K562 (cell line): ENCODE measurements around the gene MARCHF5. TPM values are rescaled to one million over a fixed set of nuclear protein-coding genes. Genes with fewer than 3 reads are reported as not detected.

Experiments used
- AFF1 ChIP-seq, 2 experiments: fragments of 450-650 bp; IDR thresholded peaks; 2 replicates each; pipeline ENCODE4 v1.6.1; 2018; ENCODE audit warnings: mild to moderate bottlenecking in 2 of 2, low read depth in 1 of 2; ENCODE audit not compliant: partially characterized antibody in 2 of 2
- ATF7 ChIP-seq: fragments of 450-650 bp; IDR thresholded peaks from 2 replicates; pipeline ENCODE4 v1.7.1; 2014; ENCODE audit warnings: mild to moderate bottlenecking, moderate library complexity
- CREB1 ChIP-seq, 2 experiments: sonication (generic) in 1 of 2; formaldehyde crosslinking in 1 of 2; IDR thresholded peaks; 2 replicates each; pipeline versions ENCODE4 v1.6.1 to v1.8.0; 2012 to 2022; ENCODE audit warnings: inconsistent platforms in 1 of 2, mild to moderate bottlenecking in 1 of 2, missing genetic modification reagents in 1 of 2, moderate library complexity in 1 of 2
- CTCFL ChIP-seq: IDR thresholded peaks from 2 replicates; pipeline ENCODE4 v1.6.1; 2011; ENCODE audit warnings: borderline replicate concordance, low read depth, mild to moderate bottlenecking, moderate library complexity, low read length; ENCODE audit not compliant: insufficient read depth, poor library complexity, severe bottlenecking
- FIP1L1 ChIP-seq: fragments of 200-400 bp; formaldehyde crosslinking; IDR thresholded peaks from 2 replicates; pipeline ENCODE4 v1.6.1; 2018; ENCODE audit warnings: mild to moderate bottlenecking, low read depth, low read length; ENCODE audit not compliant: poor library complexity, severe bottlenecking
- FOXK2 ChIP-seq, 2 experiments: fragments of 450-650 bp; IDR thresholded peaks in 1 of 2; conservative IDR thresholded peaks in 1 of 2; 2 replicates each; pipeline ENCODE4 v1.6.1; 2016; ENCODE audit warnings: low read depth in 2 of 2, mild to moderate bottlenecking in 1 of 2
- HMG20B ChIP-seq: fragments of 250-450 bp; sonication (Bioruptor Pico); IDR thresholded peaks from 2 replicates; pipeline ENCODE4 v1.5.0; 2021; ENCODE audit warnings: mild to moderate bottlenecking
- IRF9 ChIP-seq: fragments of 450-650 bp; IDR thresholded peaks from 2 replicates; pipeline ENCODE4 v1.6.1; 2016; ENCODE audit warnings: missing biosample characterization, missing genetic modification characterization
- MCM2 ChIP-seq: fragments of 450-650 bp; IDR thresholded peaks from 2 replicates; pipeline ENCODE4 v1.6.1; 2017; ENCODE audit warnings: low read depth, mild to moderate bottlenecking
- NFE2L1 ChIP-seq: fragments of 450-650 bp; IDR thresholded peaks from 2 replicates; pipeline ENCODE4 v1.6.1; 2016; ENCODE audit warnings: missing genetic modification characterization, low read depth, mild to moderate bottlenecking, missing compliant biosample characterization, moderate library complexity, borderline replicate concordance
- NONO ChIP-seq, 2 experiments: fragments of 200-400 bp in 1 of 2; fragments of 450-650 bp in 1 of 2; formaldehyde crosslinking in 1 of 2; IDR thresholded peaks; 2 replicates each; pipeline ENCODE4 v1.6.1; 2017; ENCODE audit warnings: low read depth in 2 of 2, mild to moderate bottlenecking in 2 of 2, moderate library complexity in 2 of 2, low read length in 1 of 2
- NRF1 ChIP-seq, 2 experiments: fragments of 450-650 bp; IDR thresholded peaks in 1 of 2; conservative IDR thresholded peaks in 1 of 2; 2 replicates each; pipeline ENCODE4 v1.6.1; 2014; ENCODE audit warnings: mild to moderate bottlenecking in 2 of 2
- SMARCA4 ChIP-seq: fragments of 450-650 bp; IDR thresholded peaks from 2 replicates; pipeline ENCODE4 v1.6.1; 2016
- TCF7L2 ChIP-seq: fragments of 150-350 bp; IDR thresholded peaks from 2 replicates; pipeline ENCODE4 v1.6.1; 2016; ENCODE audit warnings: low read depth, mild to moderate bottlenecking, low read length, moderate library complexity
- THRB ChIP-seq: fragments of 450-650 bp; formaldehyde crosslinking; conservative IDR thresholded peaks from 2 replicates; pipeline ENCODE4 v1.4.0; 2022; ENCODE audit warnings: mild to moderate bottlenecking, missing genetic modification characterization
- XRCC3 ChIP-seq: fragments of 450-650 bp; IDR thresholded peaks from 2 replicates; pipeline ENCODE4 v1.6.1; 2017; ENCODE audit warnings: mild to moderate bottlenecking, moderate library complexity
- ZNF316 ChIP-seq: fragments of 450-650 bp; IDR thresholded peaks from 2 replicates; pipeline ENCODE4 v1.6.1; 2016
- ZNF584 ChIP-seq: fragments of 200-800 bp; sonication (Bioruptor generic); IDR thresholded peaks from 2 replicates; pipeline ENCODE4 v1.6.1; 2016; ENCODE audit warnings: low read depth, mild to moderate bottlenecking, missing genetic modification characterization, missing compliant biosample characterization
- ZNF785 ChIP-seq: fragments of 250-450 bp; sonication (Bioruptor Pico); IDR thresholded peaks from 2 replicates; pipeline ENCODE4 v1.4.0; 2020; ENCODE audit warnings: mild to moderate bottlenecking
- polyA plus RNA-seq, 8 experiments: library from polyadenylated mRNA; depleted of rRNA in 4 of 8; stranded (reverse) in 5 of 8; unstranded in 3 of 8; fragments of >200 nt; fragmentation: Nextera tagmentation in 2 of 8; fragmentation: Illumina TruSeq in 1 of 8; extraction: Ambion mirVana in 2 of 8; extraction: Trizol in 1 of 8; gene quantifications; 2 replicates each; pipeline versions ENCODE4 v1.2.1 to v1.2.3, GENCODE V29; 2011 to 2014; ENCODE audit warnings: inconsistent platforms in 1 of 8, missing spikeins in 1 of 8
- total RNA-seq, 7 experiments: library from RNA; depleted of rRNA in 6 of 7; stranded (reverse); fragments of >200 nt in 6 of 7; fragmentation: Illumina TruSeq in 2 of 7; extraction: Trizol in 2 of 7; gene quantifications; 2 replicates each; pipeline versions ENCODE4 v1.2.1 to v1.2.3, GENCODE V29; 2011 to 2021; ENCODE audit warnings: low replicate concordance in 1 of 7

The MARCHF5 gene
- total and polyA plus RNA-seq, 9 of the 15 experiments (the other 6 are each of a cell fraction or from before 2014, with no cell fraction given) = 3.4 to 27.2 (median 11.5) TPM

- TF ChIP-seq FIP1L1 = no peak
- no peak for TF ChIP-seq ZNF584 (CRISPR knock-in tag)
- TF ChIP-seq CTCFL = no peak
- TF ChIP-seq XRCC3 = no peak
- peak; percentile 79 to 82 for TF ChIP-seq NRF1 (conservative IDR thresholded peaks at IDR 0.05 in 1 of 2, IDR thresholded peaks at IDR 0.05 in 1 of 2)
- TF ChIP-seq ZNF785 (CRISPR knock-in tag) = no peak
- TF ChIP-seq FOXK2 (conservative IDR thresholded peaks at IDR 0.05 in 1 of 2, IDR thresholded peaks at IDR 0.05 in 1 of 2; ENCODE audit: low read depth in 2 of 2) = peak in 1 of 2 experiments; percentile 92; a peak in 2 of 4 replicates
- TF ChIP-seq HMG20B (CRISPR knock-in tag) = no peak
- no peak for TF ChIP-seq ZNF316
- no peak for TF ChIP-seq CREB1 (IDR thresholded peaks at IDR 0.05)
- no peak for TF ChIP-seq CREB1 (CRISPR knock-in tag; IDR thresholded peaks at IDR 0.05)
- TF ChIP-seq MCM2 = no peak
- TF ChIP-seq NONO (IDR thresholded peaks at IDR 0.05; ENCODE audit: low read depth in 2 of 2, low read length in 1 of 2) = 0 out of 4 replicates have a peak, but pooled peaks of 1 of the 2 experiments have one; percentile 59
- TF ChIP-seq THRB (CRISPR knock-in tag) = no peak
- no peak for TF ChIP-seq IRF9 (tag)
- no peak for TF ChIP-seq SMARCA4
- TF ChIP-seq TCF7L2 = peak; percentile 77; the same call in 1 of the 2 replicates
- TF ChIP-seq ATF7 = peak; percentile 93
- TF ChIP-seq AFF1 (IDR thresholded peaks at IDR 0.05; ENCODE audit: low read depth in 1 of 2, partially characterized antibody in 2 of 2) = peak in 1 of 2 experiments; percentile 32
- no peak for TF ChIP-seq NFE2L1 (tag)
Observed at GRCh38 chr10:92242910-92243671, 47.9 kb upstream of the MARCHF5 start (continued).
